Fibroblast of mammary gland (primary cell): ENCODE results near the gene NUDC.

Experiments used
- DNase-seq: peaks from one replicate; pipeline ENCODE4 v3.0.0-alpha.2; 2010; ENCODE audit warnings: low read depth
- H3K4me3 ChIP-seq: 2 replicates; pipeline ENCODE4 v1.5.1; 2011; ENCODE audit warnings: low read depth, mild to moderate bottlenecking, low read length, moderate library complexity; ENCODE audit not compliant: control insufficient read depth
- TF ChIP-seq, protein P1 (sequence below): conservative IDR thresholded peaks from 2 replicates; pipeline ENCODE4 v1.5.1; 2011; ENCODE audit warnings: low read depth, low read length, inconsistent platforms; ENCODE audit not compliant: control insufficient read depth, insufficient read depth

The NUDC gene

DNA sequence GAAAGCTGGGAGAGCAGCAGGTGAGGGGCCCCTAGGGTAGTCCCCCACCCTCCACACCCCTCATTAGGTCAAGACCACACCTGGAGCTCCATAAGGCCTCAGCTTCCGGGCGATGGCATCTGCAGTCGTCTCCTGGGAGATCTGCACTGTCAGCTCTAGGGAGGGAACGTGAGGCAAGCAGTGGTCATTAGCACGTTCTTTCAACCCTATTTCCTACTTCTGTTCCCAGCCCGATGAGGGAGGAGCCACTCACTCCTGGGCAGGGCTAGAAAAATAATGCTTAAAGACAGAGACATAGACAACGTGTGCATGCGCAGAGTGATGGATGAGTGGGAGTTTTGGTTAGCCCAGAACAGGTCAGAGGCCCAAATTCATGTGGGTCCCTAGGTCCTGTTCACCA, 29.1 kb downstream of the NUDC start:
- TF ChIP-seq, protein P1, sequence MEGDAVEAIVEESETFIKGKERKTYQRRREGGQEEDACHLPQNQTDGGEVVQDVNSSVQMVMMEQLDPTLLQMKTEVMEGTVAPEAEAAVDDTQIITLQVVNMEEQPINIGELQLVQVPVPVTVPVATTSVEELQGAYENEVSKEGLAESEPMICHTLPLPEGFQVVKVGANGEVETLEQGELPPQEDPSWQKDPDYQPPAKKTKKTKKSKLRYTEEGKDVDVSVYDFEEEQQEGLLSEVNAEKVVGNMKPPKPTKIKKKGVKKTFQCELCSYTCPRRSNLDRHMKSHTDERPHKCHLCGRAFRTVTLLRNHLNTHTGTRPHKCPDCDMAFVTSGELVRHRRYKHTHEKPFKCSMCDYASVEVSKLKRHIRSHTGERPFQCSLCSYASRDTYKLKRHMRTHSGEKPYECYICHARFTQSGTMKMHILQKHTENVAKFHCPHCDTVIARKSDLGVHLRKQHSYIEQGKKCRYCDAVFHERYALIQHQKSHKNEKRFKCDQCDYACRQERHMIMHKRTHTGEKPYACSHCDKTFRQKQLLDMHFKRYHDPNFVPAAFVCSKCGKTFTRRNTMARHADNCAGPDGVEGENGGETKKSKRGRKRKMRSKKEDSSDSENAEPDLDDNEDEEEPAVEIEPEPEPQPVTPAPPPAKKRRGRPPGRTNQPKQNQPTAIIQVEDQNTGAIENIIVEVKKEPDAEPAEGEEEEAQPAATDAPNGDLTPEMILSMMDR = no peak
- no peak for DNase-seq
- no peak overlapping the region for H3K4me3 ChIP-seq

DNA sequence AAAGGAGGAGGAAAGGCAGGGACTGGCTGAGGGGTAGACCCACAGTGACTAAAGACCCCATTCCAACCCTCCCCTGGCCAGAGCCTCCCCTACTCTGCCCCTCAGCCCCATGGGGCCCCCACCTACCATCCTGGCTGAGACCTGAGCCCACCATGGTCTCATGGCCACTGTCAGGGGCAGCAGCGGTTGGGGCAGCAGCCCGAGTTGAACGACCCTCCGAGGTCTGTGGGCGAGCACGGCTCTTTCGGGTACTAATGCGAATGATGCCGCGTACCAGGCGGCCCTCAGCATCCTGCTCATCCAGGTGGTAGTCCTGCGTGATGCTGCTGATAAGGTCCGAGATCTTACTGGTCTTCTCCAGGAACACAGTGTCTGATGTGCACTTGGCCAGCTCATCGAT, 29.7 kb downstream of the NUDC start:
- TF ChIP-seq, protein P1 = no peak
- no peak overlapping the region for H3K4me3 ChIP-seq
- DNase-seq = no peak

DNA sequence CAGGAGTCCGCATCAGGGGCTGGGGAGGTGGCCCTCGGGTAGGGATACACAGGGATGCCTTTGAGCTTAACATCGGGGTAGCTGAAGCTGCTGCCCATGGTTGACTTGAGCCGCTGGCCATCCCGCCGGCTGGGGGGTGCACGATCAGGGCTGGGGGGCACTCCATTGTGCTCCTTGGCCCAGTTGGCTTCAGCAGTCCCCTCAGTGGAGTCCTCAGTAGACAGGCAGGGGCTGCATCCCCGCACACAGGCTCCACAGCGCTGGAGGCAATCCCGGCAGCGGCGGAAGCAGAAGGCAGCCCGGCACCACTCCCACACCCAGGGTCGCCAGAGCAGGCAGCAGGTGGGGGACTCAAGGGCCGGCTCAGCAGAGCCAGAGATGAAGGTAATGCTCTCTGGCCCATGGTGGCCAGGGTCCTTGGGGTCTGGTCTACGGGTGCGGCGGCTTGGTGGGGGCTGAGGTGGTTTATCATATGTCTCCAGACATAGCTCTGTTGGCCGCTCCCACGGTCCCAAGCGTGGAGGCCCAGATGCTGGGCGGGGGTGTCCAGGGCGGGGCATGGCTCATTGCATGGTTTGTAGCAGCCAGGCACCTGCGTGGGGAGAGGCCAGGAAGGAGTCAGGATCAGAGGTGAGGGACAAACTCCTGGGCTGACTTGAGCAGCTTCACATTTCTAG, 30.4 kb downstream of the NUDC start:
- TF ChIP-seq, protein P1 = no peak
- no peak for DNase-seq
- no peak overlapping the region for H3K4me3 ChIP-seq

DNA sequence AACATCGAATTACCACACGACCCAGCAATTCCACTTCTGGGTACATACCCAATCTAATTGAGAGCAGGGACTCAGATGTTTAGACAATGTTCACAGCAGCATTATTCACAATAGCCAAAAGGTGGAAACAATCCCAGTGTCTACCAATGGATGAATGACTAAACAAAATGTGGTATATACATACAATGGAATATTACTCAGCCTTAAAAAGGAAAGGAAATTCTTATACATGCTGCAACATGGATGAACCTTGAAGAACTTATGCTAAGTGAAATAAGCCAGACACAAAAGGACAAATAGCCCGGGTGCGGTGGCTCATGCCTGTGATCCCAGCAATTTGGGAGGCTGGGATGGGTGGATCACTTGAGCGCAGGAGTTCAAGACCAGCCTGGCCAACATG, 31.8 kb downstream of the NUDC start:
- TF ChIP-seq, protein P1 = no peak
- DNase-seq = no peak
- no peak overlapping the region for H3K4me3 ChIP-seq

DNA sequence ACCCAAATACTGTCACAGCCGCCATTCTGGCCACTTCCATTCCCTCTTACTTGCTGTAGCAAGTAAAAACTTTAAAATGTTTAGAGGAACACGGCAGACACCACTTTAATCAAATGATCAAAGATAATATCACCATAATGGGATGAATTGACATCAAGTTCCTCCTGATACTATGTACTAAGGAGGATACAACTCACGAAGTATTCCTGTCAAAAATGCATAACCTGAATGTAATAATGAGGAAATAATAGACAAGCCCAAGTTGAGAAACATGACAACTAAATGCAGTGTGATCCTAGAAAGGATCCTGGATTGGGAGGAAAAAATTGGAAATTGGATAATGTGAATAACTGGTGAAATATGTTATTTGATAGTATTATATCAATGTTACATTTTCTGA, 34.8 kb downstream of the NUDC start:
- no peak overlapping the region for H3K4me3 ChIP-seq
- TF ChIP-seq, protein P1 = no peak
- DNase-seq = no peak

DNA sequence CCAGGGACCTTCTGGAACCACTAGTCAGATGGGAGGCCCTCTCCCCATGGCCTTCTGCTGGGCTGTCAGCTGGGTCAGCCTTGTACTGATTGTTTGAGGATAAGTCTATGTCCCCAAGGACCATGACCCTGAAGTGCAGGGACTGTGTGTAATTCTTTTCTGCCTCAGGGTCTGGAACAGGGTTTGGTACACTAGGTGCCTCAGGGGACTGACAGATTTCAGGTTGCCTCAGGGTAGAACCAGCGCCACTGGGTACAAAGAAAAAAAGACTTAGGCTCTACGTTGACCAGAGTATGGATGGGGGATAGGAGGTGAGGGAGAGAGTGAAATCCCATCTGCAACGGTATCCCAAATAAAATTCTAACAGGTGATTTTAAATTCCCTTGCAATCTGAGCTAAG, 35.8 kb downstream of the NUDC start:
- TF ChIP-seq, protein P1 = no peak
- no peak for DNase-seq
- no peak overlapping the region for H3K4me3 ChIP-seq

GRCh38 chr1:26959270-26959669, 37.7 kb downstream of the NUDC start:
- no peak overlapping the region for H3K4me3 ChIP-seq
- TF ChIP-seq, protein P1 = no peak
- no peak for DNase-seq
